Transverse colon (tissue), 4 donors: ENCODE measurements around the gene IMMT.

ENCODE experiments used
- EP300 ChIP-seq: sonication (generic); formaldehyde crosslinking; IDR thresholded peaks from one replicate; pipeline ENCODE4 v1.6.1; 2017; ENCODE audit warnings: antibody characterized with exemption, low read depth
- POLR2A ChIP-seq: fragments of 450-650 bp; IDR thresholded peaks from one replicate; pipeline ENCODE4 v1.6.1; 2016; ENCODE audit warnings: antibody characterized with exemption, mild to moderate bottlenecking, moderate library complexity
- POLR2AphosphoS5 ChIP-seq, 3 donors: sonication (generic); formaldehyde crosslinking; IDR thresholded peaks; one replicate each; pipeline ENCODE4 v1.6.1; 2016; ENCODE audit warnings: antibody characterized with exemption in 3 of 3
- TF ChIP-seq, protein P1 (sequence below), 5 experiments: fragments of 200-600 bp in 3 of 5; fragments of 450-650 bp in 2 of 5; sonication (generic) in 3 of 5; IDR thresholded peaks; 1 replicate in 2 of 5; 2 replicates in 3 of 5; pipeline ENCODE4 v1.5.1; 2016 to 2017; ENCODE audit warnings: antibody characterized with exemption in 5 of 5, inconsistent platforms in 3 of 5, mild to moderate bottlenecking in 2 of 5, moderate library complexity in 1 of 5

DNA sequence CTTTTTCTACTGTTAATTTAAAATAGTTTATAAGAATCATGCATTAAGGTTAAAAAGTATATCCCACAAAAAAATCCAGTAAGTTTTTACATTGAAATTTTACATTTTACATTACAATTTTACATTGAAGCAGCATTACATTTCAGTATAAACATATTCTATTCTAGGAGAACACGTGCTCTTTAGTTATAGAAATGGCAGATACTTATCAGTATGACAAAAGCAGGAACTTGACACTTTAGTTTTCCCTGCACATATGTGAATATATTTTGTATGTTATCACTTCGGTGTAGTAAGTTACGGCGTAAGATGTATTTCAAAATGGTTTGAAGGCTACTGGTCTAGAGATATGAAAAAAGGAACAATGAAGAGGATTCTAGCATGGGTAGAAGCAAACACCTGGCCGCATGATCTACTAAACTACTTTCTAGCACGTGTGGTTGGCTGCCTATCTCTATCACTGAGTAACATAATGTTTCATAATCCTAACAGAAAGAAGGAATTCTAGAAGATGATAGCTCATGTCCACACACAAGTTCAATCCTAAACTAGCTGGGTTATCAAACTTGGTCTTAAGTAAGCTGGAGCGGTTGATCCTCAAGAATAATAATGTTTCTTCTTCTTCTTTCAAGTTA is 5.4 kb downstream of the IMMT start:
- TF ChIP-seq POLR2A, result no peak
- TF ChIP-seq POLR2AphosphoS5 (IDR thresholded peaks at IDR 0.05), result no peak
- TF ChIP-seq, protein P1, sequence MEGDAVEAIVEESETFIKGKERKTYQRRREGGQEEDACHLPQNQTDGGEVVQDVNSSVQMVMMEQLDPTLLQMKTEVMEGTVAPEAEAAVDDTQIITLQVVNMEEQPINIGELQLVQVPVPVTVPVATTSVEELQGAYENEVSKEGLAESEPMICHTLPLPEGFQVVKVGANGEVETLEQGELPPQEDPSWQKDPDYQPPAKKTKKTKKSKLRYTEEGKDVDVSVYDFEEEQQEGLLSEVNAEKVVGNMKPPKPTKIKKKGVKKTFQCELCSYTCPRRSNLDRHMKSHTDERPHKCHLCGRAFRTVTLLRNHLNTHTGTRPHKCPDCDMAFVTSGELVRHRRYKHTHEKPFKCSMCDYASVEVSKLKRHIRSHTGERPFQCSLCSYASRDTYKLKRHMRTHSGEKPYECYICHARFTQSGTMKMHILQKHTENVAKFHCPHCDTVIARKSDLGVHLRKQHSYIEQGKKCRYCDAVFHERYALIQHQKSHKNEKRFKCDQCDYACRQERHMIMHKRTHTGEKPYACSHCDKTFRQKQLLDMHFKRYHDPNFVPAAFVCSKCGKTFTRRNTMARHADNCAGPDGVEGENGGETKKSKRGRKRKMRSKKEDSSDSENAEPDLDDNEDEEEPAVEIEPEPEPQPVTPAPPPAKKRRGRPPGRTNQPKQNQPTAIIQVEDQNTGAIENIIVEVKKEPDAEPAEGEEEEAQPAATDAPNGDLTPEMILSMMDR (IDR thresholded peaks at IDR 0.05), result no peak
- TF ChIP-seq EP300, result no peak
